COLO668 (cell line): Measurements from ENCODE around the gene CCL18.
"Not testable (repeated sequence)": the region's sequence is repeated elsewhere in the genome, so short reads cannot be mapped to it uniquely, and the experiment has no call there.

Experiments used
- DNase-seq: peaks from one replicate; lab custom pipeline; 2025; ENCODE audit not compliant: unreplicated experiment; lab: John Stamatoyannopoulos, UW

The CCL18 gene

DNA sequence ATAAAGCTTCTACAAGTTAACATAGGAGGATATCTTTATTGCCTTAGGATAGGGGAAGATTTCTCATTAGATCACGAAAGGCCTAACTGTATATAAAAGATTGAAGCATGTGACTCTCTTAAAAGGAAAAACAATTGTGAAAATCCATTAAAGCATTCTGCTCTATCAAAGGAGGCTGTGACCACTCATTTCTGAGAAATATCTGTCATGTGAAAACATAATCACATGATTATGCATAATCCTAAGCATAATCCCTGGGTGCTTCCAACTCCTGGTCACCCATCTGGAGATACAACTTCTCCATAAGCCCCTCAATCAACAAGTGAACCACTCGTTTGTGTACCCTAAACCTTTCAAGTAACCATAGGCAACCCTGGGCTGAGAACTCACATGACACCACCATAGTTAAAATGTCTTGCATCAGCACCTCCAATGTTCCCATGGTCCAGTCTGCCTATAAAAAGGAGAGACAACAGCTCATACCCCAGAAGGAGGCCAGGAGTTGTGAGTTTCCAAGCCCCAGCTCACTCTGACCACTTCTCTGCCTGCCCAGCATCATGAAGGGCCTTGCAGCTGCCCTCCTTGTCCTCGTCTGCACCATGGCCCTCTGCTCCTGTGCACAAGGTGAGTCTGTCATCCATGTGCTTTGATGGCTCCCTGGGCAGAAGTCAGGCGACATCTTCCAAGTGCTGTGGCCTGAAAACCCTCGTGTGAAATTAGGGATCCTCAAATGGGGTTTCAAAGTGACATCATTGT lies at the start of gene CCL18:
CCL18 (plus strand) TSS at position 487 of the 756 bp plus-strand sequence; CDS start at position 558, 71 bp downstream.
- DNase-seq, result no peak

DNA sequence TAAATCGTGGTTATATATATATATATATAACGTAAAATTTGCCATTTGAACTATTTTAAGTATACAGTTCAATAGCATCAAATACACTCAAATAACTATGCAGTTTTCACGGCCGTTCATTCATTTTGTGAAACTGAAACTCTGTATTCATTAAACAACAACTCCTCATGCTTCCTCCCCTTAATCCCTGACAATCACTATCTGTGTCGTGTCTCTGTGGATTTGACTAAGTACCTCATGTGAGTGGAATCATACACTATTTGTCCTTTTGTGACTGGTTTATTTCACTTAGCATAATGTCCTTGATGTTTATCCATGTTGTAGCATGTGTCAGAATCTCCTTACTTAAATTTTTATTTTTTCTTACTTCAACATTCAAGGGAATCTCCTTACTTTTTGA lies 49.1 kb upstream of the CCL18 start:
- DNase-seq, result no peak

GRCh38 chr17:36015895-36016294 lies 48.2 kb upstream of the CCL18 start:
- DNase-seq, result not testable (repeated sequence)

DNA sequence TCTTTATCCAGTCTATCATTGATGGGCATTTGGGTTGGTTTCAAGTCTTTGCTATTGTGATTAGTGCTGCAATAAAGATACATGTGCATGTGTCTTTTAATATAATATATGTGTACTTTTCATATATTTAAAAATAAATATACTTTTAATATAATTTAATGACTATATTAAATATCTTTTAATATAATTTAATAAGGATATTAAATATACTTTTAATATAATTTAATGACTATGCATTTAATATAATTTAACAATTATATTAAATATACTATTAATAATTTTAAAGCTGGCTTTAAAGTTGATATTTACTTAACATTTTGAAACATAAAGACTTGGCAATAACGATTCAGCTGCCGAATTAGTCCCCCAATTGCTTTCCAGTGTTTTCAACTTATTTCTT lies 47.5 kb upstream of the CCL18 start:
- DNase-seq, result no peak

GRCh38 chr17:36017799-36018198 lies 46.3 kb upstream of the CCL18 start, which contains the start of gene CCL23:
Gene CCL23 (minus strand): TSS chr17:36017972. CDS start chr17:36017897, 75 bp downstream.
- no peak for DNase-seq

DNA sequence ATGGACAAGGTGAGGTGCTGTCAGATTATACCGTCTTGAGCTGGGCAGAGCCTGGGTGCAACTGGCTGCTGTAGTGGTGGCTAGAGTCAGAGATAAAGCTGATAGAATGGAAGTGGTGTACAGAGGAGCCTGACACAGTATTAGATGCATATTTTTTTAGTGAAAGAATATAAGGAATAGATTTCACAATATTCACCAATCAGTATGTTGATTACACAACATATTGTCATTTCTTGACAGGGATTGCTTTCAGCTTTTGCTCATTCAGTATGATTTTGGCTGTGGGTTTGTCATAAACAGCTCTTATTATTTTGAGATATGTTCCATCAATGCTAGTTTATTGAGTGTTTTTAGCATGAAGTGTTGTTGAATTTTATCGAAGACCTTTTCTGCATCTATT lies 44.6 kb upstream of the CCL18 start:
- DNase-seq, result no peak

DNA sequence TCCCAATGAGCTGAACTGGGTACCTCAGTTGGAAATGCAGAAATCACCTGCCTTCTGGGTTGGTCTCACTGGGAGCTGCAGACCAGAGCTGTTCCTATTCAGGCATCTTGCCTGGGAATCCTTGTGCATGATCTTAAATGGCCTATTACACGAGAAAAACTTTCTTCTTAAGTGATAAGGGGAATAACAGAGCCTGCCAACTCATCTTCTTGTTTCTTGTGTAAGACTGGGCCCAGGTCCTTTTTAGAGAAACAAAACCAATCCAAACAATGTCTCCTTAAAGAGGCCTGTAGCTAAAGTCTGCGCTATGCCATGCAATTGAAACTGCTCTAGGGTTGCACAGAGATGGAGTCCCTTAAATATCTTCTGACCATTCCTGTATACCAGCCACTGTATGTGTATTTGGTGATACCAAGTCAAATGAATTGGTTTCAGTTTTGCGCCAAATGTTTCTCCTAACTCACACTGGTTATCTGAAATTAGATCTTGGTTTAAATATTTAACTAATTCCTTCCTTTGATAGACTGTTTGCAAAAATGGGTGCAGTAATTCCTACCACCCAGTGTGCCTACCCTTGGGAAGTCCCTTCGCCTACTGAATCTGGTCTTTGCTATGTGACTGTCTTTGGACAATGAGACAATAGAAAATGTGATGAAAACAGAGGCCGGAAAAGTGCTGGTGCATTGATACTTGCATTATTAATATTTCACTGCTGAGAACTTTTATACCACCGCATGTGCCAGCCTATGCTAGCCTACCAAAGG lies 39.8 kb upstream of the CCL18 start:
- no peak for DNase-seq

DNA sequence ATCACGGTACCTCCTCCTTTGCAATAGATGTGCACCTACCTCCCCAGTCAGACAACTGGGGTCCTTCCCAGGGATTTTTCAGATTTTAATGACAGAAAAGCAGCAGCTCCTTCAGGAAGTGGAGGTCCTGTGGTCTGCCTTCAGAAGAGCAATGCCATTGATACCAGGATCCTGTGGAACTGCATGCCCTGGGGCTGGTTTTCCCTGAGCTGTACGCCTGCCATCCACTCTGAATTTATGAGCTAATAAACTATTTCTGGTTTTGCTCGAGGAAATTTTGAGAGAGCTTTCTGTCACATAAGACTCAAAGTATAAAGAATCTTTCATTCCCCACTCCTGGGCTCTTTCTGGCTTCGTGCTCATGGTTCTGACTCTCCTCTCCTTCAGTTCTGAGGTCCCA lies 36.3 kb upstream of the CCL18 start:
- DNase-seq, result no peak

- no peak for DNase-seq
Measured at GRCh38 chr17:36030956-36031355, 33.1 kb upstream of the CCL18 start.

DNA sequence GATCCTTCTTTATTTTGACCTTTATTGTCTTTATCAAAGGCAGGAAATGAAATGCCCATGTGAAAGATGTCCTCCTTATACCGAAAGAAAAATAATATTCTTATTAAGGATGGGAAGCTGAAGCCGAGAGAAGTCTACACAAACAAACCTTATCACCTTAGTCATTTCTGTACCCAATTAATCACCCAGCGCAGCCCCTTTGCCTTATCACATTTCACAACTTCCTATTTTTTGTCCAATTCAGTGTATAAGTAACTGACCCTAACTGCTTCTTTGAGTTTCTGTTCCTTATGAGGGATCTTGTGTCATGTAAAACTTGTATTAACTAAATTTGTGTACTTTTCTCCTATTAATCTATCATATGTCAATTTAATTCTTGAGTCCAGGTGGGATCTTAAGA lies 29.9 kb upstream of the CCL18 start:
- DNase-seq, result no peak

- no peak for DNase-seq
Measured at GRCh38 chr17:36036235-36036634, 27.8 kb upstream of the CCL18 start.

GRCh38 chr17:36048066-36048465 lies 16.0 kb upstream of the CCL18 start:
- no peak for DNase-seq

DNA sequence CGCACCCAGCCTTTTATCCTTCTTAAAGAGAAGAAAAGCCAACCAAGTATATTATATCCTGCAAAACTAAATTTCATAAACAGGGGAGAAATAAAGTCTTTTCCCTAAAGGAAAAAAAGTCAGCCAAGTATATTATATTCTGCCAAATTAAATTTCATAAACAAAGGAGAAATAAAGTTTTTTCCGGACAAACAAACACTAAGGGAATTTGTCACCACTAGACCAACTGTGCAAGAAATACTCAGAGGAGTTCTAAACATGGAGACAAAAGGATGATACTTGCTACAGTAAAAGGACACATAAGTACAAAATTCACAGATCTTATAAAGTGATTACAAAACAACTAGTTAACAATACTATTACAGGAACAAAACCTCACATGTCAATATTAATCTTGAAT lies 14.4 kb upstream of the CCL18 start:
- DNase-seq, result no peak

DNA sequence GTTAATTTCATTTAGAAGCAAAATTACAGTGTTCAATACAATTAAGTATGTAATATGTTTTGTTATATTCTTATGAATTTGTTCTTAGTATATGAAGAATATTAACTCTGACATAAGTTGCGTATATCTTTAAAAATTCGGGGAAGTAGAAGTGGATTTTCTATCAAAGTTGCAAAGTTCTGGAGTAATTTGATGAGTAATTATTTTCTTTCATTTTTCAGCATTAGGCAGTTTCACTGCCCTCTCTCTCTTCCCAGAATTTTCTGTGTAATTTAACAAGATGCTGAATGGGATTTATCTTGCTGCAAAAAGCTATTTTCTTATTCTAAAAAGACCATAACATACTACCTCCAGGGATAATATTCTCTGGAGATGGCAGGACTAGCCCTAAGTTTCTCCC lies 8.9 kb upstream of the CCL18 start:
- no peak for DNase-seq

- DNase-seq, result no peak
Measured at GRCh38 chr17:36055921-36056520, 8.1 kb upstream of the CCL18 start.

DNA sequence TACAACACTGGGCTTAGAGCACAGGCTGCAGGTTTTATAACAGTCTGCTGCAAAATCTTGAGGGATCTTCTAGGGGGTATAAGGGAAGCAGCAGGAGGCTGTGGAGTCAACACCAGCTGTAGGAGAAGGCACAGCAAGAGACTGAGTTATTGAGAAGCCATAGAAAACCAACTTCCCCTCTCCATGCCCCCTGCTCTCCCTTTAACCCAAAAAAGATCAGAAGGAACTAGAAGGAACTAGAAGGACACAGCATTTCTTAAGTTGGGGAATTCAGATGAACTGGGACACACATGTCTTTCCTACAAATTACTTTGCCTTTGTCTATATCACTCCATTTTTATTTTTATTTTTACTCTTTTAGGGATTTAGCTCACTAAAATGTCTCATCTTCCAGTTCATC lies 6.2 kb upstream of the CCL18 start:
- no peak for DNase-seq

- no peak for DNase-seq
Measured at GRCh38 chr17:36059406-36059805, 4.7 kb upstream of the CCL18 start.

DNA sequence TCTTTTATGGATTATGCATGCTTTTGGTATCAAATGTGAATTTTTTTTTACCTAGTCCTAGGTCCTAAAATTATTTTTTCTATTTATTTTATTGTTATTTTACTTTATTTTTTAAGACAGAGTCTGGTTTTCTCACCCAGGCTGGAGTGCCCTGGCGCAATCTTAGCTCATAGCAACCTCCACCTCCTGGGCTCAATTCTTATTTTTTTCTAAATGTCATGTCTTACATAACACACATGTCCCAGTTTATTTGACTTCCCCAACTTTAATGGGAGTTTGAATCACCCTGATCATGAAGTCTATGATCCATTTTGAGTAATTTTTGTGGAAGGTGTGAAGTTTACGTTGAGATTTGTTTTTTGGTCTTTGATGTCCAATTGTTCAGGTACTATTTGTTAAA lies 3.3 kb upstream of the CCL18 start:
- DNase-seq, result no peak

- no peak for DNase-seq
Measured at GRCh38 chr17:36066365-36066985, 2.4 kb downstream of the CCL18 start.

GRCh38 chr17:36068524-36068923 lies 4.5 kb downstream of the CCL18 start:
- no peak for DNase-seq

DNA sequence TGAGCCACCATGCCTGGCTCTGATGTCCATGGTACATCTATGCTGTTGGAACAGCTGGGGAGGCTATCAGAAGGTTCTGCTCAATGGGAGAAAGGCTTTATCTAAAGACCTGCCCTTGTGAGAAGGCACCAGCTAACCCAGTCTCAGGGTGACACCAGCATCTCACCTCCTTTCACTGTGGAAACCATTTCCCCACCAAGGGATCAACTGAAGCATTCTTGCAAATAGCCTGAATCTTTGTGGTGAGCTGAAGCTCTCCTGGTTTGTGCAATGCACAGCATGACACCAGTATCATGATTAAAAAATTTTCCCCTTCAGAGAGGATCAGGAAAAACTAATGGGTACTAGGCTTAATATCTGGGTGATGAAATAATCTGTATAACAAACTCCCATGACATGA lies 5.1 kb downstream of the CCL18 start:
- DNase-seq, result no peak

- no peak for DNase-seq
Measured at GRCh38 chr17:36070427-36070826, 6.4 kb downstream of the CCL18 start.
